ENCODE measurements around the gene EWSR1. TPM values are rescaled to one million over a fixed set of nuclear protein-coding genes. Genes with fewer than 3 reads are reported as not detected.

Gene EWSR1
- total RNA-seq, 1 experiment from 2014 or later, result 206 TPM

DNA sequence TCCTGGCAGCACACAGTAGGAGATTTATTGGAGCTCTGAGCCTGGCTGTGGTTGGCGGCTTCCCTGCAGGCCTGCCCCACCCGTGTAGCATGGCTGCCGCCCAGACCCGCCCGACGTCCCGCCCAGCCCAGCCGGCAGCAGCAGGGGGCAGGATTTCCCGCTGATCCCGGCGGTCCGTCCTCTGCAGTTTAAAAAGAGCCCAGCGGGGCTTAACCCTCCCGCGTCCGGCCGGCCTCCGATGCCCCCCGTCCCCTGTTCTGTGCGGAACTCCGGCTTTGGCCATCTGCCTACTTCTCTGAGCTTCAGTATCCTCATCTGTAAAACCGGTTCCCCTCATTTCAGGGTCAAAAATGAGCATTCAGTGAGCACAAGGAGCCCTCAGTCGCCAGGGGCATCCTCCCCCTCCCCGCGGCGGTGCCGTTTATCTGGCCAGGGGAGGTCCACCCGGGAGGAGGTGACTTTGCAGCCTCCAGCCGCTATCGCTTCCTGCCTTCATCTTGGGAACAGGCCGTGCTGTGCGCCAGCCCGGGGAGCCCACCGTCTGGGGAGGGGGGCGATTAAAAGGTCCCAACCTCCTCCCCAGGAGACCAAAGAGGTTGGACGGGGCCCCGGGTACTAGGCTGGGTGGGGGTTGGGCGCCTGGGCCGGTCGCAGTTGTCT lies 38.2 kb downstream of the EWSR1 start, which contains the start of gene GAS2L1:
GAS2L1 (plus strand) TSS at position 476 of the 660 bp plus-strand sequence. CDS start 1,456 bp downstream, outside the sequence.
- peak; percentile 53 for DNase-seq (ENCODE audit: low spot score)

GRCh38 chr22:29306835-29307595 lies 38.9 kb downstream of the EWSR1 start:
- peak; percentile 40 for DNase-seq (ENCODE audit: low spot score)

DNA sequence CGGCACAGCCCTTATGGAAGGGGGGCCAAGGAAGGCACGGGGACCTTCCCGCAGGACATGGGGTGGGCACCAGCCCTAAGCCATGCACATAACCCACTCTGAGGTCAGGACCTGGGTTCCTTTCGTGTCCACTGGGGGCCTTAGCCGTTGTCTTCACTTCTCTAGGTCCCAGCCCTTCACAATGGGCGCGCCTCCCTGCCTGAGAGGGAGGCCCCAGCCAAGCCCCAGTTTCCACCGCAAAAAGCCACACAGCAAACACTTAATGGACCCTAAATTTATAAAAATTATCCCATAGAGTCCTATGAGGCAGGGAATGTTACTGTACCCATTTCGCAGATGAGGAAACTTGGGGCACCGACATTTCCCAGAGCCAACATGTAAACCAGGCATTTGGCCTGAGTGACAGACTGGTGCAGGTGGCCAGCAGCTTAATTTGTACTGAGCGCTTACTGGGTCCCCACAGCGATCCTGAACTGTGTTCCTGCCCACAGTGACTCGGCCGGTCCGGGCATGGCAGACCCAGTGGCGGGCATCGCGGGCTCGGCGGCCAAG lies 39.6 kb downstream of the EWSR1 start:
- no peak for DNase-seq (ENCODE audit: low spot score)

DNA sequence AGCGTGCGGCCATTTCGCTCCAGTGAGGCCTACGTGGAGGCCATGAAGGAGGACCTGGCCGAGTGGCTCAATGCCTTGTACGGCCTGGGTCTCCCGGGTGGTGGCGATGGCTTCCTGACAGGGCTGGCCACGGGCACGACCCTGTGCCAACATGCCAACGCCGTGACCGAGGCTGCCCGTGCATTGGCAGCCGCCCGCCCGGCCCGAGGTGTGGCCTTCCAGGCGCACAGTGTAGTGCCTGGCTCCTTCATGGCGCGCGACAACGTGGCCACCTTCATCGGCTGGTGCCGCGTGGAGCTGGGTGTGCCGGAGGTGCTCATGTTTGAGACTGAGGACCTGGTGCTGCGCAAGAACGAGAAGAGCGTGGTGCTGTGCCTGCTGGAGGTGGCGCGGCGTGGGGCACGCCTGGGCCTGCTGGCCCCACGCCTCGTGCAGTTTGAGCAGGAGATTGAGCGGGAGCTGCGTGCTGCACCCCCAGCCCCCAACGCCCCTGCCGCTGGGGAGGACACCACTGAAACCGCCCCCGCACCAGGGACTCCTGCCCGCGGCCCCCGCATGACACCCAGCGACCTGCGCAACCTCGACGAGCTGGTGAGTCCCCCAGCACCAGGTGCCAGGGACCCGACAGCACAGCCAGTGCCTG lies 40.2 kb downstream of the EWSR1 start:
- DNase-seq (ENCODE audit: low spot score), result no peak

DNA sequence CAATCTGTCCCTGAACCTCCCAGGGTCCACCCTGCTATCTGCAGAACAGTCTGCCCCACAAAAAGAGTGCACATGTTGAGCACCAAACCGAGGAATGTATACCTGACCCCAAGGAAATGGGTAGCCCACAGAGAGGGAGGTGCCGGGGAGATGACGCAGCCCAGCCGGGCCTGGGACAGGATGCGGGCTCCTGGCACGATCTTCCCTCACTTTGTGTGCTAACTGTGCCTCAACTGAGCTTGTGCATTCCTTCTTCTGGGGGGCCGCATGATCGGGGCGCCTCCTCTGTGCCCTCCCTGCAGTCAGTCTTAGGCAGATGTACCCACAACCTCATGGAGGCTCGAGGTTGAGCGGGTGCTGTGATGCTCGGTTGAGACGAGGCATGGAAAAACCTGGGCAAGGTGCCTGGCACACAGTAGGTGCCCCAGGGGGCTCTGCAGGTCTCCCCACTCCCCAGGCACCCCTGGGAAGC lies 40.8 kb downstream of the EWSR1 start:
- peak; percentile 71 for DNase-seq (ENCODE audit: low spot score)

DNA sequence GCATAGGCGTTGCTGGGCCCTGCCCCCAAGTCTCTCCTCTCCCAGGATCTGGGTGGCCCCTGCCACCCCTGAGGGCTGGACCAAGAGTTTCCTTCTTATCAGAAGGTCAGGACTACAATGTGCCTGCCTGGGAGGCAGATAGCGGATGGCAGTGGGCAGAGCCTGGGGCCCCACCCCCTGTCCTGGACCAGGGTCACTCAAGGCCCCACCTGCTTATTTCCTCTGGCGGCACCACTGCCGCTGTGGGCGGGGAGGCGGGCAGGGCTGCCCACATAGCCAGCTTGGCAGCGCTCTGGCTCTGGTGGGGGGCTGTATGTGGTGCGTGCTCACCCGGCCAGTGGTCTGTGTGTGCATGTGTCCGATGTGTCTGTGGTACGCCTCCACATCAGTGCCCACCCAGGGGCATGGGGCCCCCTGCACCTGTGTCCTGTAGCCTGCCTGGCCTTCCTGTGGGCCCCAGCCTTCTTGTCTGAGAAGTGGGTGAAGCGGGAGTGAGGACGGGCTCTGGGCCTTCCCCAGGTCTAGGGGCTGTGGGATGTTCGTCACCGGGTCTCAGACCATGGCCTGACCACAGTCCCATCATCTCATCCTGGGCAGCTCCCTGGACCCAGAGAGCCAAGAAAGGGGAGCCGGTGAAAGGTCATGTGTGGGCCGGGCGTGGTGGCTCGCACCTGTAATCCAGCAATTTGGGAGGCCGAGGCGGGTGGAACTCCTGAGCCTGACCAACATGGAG lies 41.4 kb downstream of the EWSR1 start:
- DNase-seq (ENCODE audit: low spot score), result peak; percentile 19

GRCh38 chr22:29310065-29310862 lies 42.2 kb downstream of the EWSR1 start:
- no peak for DNase-seq (ENCODE audit: low spot score)

GRCh38 chr22:29310863-29311339 lies 42.8 kb downstream of the EWSR1 start:
- peak; percentile 85 for DNase-seq (ENCODE audit: low spot score)

- DNase-seq (ENCODE audit: low spot score), result no peak
Observed at GRCh38 chr22:29311464-29312217, 43.6 kb downstream of the EWSR1 start.

DNA sequence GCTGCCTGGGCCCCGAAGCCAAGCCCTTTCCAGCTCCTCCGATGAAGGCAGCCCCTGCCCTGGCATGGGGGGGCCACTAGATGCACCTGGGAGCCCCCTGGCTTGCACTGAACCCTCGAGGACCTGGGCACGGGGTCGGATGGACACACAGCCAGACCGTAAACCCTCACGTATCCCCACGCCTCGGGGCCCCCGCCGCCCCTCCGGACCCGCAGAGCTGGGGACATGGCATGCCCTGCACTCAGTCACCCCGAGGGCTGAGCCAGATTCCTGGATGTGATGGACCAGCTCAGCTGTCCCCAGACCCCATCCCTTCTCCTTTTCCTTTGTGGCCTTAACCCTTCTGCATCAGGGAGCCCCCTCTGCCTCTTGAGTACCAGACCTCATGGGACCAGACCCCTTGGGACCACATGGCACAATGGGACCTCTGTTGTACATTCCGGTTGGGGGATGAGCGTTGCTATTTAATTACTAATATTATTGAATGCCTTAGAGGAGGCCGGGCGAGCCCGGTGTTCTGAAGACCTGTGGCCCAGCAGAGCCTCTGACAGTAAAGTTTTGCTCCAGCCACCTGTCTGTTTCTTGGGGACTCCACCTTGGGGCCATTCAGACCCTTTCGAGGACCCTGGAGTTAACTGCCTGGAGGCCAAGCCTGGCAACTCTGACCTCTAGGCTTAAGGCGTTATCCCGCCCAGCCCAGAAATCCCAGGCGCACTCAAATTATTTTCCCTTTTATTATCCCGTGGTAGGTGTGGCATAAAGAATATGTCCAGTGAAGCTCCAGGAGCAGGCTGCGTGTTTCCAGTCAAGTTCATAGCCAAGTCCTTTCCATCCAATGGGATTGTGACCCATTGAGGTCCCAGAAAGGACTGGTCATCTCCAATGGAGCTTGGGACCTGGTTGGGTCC lies 44.4 kb downstream of the EWSR1 start:
- no peak for DNase-seq (ENCODE audit: low spot score)

GRCh38 chr22:29313126-29313575 lies 45.1 kb downstream of the EWSR1 start:
- no peak for DNase-seq (ENCODE audit: low spot score)

GRCh38 chr22:29313576-29314466 lies 45.8 kb downstream of the EWSR1 start:
- no peak for DNase-seq (ENCODE audit: low spot score)

DNA sequence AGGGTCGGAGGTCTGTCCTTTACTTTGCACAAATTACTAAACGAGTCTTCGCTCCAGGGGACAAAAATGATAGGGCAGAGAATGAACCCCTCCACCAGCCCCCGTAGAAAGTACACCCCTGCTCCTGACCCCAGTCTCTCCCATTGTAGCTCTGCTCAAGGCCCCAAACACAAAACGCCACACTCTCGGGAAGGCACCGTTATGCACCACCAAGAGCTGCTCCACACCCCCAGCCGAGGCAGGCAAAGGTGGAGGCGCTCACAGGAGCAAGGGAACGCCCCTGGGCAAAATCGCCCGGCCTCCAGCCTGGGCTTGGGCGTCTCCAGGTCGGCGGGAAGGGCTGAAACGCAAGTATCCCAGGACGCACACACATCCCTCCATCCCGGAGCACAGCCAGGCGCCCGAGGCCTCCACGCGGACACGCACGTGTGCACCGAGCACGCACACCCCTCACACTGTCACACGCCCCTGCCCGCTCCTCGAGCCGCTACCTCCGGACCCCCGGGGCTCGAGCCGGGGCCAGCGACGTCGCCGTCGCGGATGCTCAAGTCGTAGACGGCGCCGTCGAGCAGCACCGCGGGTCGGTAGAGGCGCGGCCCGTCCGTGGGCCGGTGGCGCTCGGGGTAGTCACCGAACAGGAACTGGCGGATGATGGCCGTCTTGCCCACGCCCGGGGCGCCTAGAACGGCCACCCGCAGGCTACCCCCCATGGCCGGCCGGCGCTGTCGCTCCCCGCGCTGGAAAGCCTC lies 46.6 kb downstream of the EWSR1 start:
- no peak for DNase-seq (ENCODE audit: low spot score)

DNA sequence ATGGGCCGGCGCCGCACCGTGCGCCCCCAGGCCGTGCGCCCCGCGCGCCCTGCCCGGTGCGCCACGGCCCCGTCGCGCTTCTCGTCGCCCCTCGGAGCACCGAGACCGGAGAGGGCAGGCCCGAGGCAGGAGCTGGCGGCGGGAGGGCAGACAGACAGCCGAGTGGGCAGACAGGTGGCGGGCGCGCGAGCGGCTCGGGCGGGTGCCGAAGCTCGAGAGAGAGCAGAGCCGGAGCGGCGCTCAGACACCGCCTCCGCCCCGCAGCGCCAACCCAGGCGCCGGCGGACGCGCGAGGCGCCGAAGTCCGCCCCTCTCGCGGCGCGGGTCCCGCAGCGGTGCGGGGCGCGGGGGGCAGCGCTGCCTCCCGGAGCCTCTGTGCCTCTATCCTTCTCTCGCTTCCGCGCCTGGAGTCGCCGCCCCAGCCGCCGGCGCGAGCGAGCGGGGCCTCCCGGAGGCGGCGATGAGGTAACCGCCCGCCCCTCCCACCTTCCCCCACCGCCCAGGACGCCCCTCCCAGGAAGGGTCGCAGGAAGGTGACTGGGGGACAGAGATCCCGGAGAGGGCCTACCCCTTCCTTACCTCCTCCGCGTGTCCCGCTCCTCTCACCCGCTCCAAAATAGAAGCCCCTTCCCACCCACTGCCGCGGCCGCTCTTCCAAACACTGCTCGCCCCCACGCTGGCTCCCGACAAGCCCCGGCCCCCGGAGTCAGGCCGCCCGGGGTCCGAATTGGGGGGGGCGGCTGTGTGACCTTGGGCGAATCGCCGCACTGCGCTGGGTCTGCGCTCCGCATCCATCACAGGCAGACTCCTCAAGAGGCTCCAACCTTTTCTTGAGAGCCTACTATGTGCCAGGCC lies 47.4 kb downstream of the EWSR1 start, which contains the start of gene RASL10A:
RASL10A (minus strand) TSS at position 412 of the 855 bp plus-strand sequence. CDS start 451 bp downstream, outside the sequence.
- no peak for DNase-seq (ENCODE audit: low spot score)

DNA sequence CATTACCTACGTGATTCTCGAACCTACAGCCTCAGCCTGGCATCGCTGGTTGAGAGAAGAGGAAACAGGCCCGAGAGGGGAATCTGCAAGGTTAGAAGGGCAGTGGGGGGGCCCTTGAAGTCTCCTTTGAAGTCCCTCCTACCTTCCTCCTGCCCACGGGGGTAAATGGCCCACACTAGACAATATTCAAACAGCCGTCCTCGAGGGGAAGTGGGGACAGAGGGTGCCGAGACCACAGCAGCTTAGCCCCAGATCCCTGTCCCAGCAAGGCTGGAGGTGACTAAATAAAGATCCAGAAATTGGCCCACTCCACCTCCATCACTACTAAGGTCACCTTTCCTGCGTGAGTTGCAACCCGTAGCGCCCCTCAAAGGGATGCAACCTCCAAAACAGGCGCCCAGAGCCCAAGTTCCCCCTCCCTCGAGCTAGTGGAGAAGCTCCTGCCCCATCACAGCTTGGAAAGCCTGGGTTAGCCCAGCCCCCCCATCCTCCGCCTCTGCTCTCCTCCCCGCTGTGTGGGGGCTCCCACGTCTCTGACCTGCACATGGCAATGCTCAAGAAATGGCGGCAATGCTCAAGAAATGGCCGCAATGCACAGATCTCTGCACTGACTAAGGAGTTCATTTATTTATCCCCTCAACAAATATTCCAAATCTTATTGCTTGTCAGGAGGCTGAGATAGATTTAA lies 48.2 kb downstream of the EWSR1 start:
- no peak for DNase-seq (ENCODE audit: low spot score)
